Nephron (organoid): ENCODE measurements around the gene RAET1E.

Experiments used
- H3K27ac Mint-ChIP-seq, 3 experiments: 2 replicates each; pipeline ENCODE4 v1.8.0; 2020; ENCODE audit warnings: mixed read lengths in 3 of 3, mild to moderate bottlenecking in 2 of 3, moderate library complexity in 1 of 3
- H3K27me3 Mint-ChIP-seq: 2 replicates; pipeline ENCODE4 v1.8.0; 2021; ENCODE audit warnings: low read depth, mild to moderate bottlenecking, moderate library complexity, mixed read lengths
- H3K36me3 Mint-ChIP-seq: 2 replicates; pipeline ENCODE4 v1.8.0; 2020; ENCODE audit warnings: low read depth, mixed read lengths
- H3K4me1 Mint-ChIP-seq: 2 replicates; pipeline ENCODE4 v1.8.0; 2020; ENCODE audit warnings: mixed read lengths
- H3K4me3 Mint-ChIP-seq, 3 experiments: 2 replicates each; pipeline ENCODE4 v1.8.0; 2020; ENCODE audit warnings: mild to moderate bottlenecking in 3 of 3, mixed read lengths in 3 of 3, moderate library complexity in 2 of 3
- H3K9me3 Mint-ChIP-seq: 2 replicates; pipeline ENCODE4 v1.8.0; 2020; ENCODE audit warnings: mixed read lengths
- TF ChIP-seq, protein P1 (sequence below), 3 experiments: fragments of 200-600 bp; sonication (generic); IDR thresholded peaks; one replicate each; pipeline ENCODE4 v1.5.0; 2021; ENCODE audit warnings: antibody characterized with exemption in 3 of 3; ENCODE audit not compliant: unreplicated experiment in 3 of 3

Gene RAET1E

DNA sequence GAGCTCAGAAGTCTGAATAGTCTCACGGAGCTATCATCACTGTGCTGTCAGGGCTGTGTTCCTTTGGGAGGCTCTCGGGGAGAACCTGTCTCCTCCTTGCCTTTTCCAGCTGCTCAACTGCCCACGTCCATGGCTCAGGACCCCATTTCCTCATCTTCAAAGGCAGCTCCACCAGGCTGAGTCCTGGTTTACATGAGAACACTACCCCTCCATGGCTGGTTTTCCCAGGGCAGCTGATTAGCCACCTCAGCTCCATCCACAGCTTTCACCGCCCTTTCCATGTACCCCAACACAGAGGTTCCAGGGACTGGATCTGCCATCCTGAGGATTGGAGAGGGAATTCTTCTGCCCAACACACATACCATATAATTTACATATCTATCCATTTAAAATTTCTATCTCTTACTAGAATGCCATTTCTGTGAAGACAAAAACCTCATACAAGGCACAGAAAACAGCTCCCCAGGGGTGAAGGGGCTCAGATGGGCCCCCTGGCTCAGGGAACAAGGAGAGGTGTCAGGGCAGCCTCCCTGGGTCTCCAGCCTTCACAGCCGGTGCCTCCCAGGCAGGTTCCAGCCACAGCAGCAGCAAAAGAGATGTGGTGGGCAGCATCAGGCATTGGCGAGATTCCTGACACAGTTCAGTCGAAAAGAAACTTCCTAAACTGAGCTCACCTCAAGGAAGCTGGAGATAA, 2.2 kb upstream of the RAET1E start:
- TF ChIP-seq, protein P1, sequence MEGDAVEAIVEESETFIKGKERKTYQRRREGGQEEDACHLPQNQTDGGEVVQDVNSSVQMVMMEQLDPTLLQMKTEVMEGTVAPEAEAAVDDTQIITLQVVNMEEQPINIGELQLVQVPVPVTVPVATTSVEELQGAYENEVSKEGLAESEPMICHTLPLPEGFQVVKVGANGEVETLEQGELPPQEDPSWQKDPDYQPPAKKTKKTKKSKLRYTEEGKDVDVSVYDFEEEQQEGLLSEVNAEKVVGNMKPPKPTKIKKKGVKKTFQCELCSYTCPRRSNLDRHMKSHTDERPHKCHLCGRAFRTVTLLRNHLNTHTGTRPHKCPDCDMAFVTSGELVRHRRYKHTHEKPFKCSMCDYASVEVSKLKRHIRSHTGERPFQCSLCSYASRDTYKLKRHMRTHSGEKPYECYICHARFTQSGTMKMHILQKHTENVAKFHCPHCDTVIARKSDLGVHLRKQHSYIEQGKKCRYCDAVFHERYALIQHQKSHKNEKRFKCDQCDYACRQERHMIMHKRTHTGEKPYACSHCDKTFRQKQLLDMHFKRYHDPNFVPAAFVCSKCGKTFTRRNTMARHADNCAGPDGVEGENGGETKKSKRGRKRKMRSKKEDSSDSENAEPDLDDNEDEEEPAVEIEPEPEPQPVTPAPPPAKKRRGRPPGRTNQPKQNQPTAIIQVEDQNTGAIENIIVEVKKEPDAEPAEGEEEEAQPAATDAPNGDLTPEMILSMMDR (IDR thresholded peaks at IDR 0.05; ENCODE audit: unreplicated experiment in 3 of 3), result no peak
- Mint-ChIP-seq H3K9me3 (no peaks in the 10 kb centered on the region), H3K4me1 (no peaks in the 10 kb centered on the region), H3K27me3 (peaks cover 34% of the 10 kb centered on the region), H3K4me3 (no peak overlapping the region), H3K36me3 (no peaks in the 10 kb centered on the region), H3K27ac (no peak overlapping the region)

DNA sequence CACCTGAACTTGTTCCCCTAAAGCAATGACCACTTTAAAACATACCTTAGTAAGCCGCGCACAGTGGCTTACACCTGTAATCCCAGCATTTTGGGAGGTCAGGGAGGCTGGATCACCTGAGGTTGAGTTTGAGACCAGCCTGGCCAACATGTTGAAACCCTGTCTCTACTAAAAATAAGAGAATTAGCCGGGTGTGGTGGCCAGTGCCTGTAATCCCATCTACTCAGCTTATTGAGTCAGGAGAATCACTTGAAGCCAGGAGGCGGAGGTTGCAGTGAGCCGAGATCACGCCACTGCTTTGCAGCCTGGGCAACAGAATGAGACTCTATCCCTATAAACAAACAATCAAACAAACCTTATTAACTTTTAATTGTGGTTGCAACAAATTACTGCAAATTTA, 1.6 kb upstream of the RAET1E start:
- Mint-ChIP-seq H3K36me3 (no peaks in the 10 kb centered on the region), H3K4me3 (no peak overlapping the region), H3K9me3 (no peaks in the 10 kb centered on the region)

DNA sequence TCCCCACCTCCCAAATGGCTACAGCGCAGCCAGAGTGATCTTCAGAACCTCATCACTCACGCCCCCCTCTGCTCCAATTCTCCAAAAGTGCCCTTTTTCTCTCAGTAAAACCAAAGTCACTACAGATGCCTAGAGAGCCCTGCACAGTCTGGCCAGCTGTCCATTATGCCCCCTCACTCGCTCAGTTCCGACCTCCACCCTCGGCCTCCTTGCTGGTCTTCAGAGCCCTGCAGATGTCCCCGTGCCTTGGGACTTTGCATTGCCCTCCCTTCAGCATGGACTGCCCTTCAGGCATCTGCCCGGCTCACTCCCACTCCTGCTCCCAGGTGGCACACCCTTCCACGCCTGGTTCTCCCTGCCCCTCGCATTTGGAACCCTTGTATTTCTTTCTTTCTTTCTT, 1.1 kb upstream of the RAET1E start:
- H3K27ac Mint-ChIP-seq, result no peak overlapping the region
- no peak overlapping the region for H3K4me3 Mint-ChIP-seq
- no peaks in the 10 kb centered on the region for H3K4me1 Mint-ChIP-seq
- TF ChIP-seq, protein P1 (IDR thresholded peaks at IDR 0.05; ENCODE audit: unreplicated experiment in 3 of 3), result no peak
- no peaks in the 10 kb centered on the region for H3K9me3 Mint-ChIP-seq
- H3K36me3 Mint-ChIP-seq, result no peaks in the 10 kb centered on the region
- H3K27me3 Mint-ChIP-seq, result peaks cover 34% of the 10 kb centered on the region

More for the DNA sequence above, 1.6 kb upstream of the RAET1E start:
- Mint-ChIP-seq H3K27ac (no peak overlapping the region), H3K4me1 (no peaks in the 10 kb centered on the region), H3K27me3 (peaks cover 29% of the 10 kb centered on the region)
- TF ChIP-seq, protein P1 (IDR thresholded peaks at IDR 0.05; ENCODE audit: unreplicated experiment in 3 of 3), result no peak

GRCh38 chr6:149897015-149897697, 757 bp downstream of the RAET1E start:
- no peaks in the 10 kb centered on the region for H3K36me3 Mint-ChIP-seq
- H3K4me3 Mint-ChIP-seq, result no peak overlapping the region
- H3K4me1 Mint-ChIP-seq, result no peaks in the 10 kb centered on the region
- no peaks in the 10 kb centered on the region for H3K9me3 Mint-ChIP-seq
- TF ChIP-seq, protein P1 (IDR thresholded peaks at IDR 0.05; ENCODE audit: unreplicated experiment in 3 of 3), result no peak
- peaks cover 44% of the 10 kb centered on the region for H3K27me3 Mint-ChIP-seq
- no peak overlapping the region for H3K27ac Mint-ChIP-seq

- Mint-ChIP-seq H3K4me1 (no peaks in the 10 kb centered on the region), H3K27ac (no peak overlapping the region), H3K36me3 (no peaks in the 10 kb centered on the region), H3K9me3 (no peaks in the 10 kb centered on the region), H3K27me3 (peaks cover 40% of the 10 kb centered on the region), H3K4me3 (no peak overlapping the region)
- TF ChIP-seq, protein P1 (IDR thresholded peaks at IDR 0.05; ENCODE audit: unreplicated experiment in 3 of 3), result no peak
These were observed 1.4 kb downstream of the RAET1E start for GRCh38 chr6:149896491-149896890.
